Esophagus muscularis mucosa (tissue), 4 donors: Measurements from ENCODE around the gene PIK3R5. TPM values are rescaled to one million over a fixed set of nuclear protein-coding genes. Genes with fewer than 3 reads are reported as not detected.

Source experiments
- DNase-seq: peaks from one replicate; pipeline ENCODE4 v3.0.0-alpha.2; 2017; ENCODE audit errors: extremely low spot score
- H3K27ac ChIP-seq, 4 donors: fragments of 200-600 bp; sonication (generic); replicated peaks in 1 of 4; 1 replicate in 3 of 4; 2 replicates in 1 of 4; pipeline ENCODE4 v1.5.1; 2016 to 2019; ENCODE audit warnings: mild to moderate bottlenecking in 1 of 4
- H3K27me3 ChIP-seq, 4 donors: fragments of 200-600 bp; sonication (generic); one replicate each; pipeline versions ENCODE4 v1.5.1 to v1.6.0; 2016 to 2019
- H3K36me3 ChIP-seq, 4 donors: fragments of 200-600 bp; sonication (generic); one replicate each; pipeline ENCODE4 v1.5.1; 2016 to 2019
- H3K4me1 ChIP-seq, 4 donors: fragments of 200-600 bp; sonication (generic); one replicate each; pipeline ENCODE4 v1.5.1; 2016 to 2019
- H3K4me3 ChIP-seq, 4 donors: fragments of 200-600 bp; sonication (generic); 1 replicate in 2 of 4; 2 replicates in 2 of 4; pipeline ENCODE4 v1.5.1; 2016 to 2019; ENCODE audit warnings: mild to moderate bottlenecking in 4 of 4, moderate library complexity in 1 of 4
- H3K9me3 ChIP-seq, 4 donors: fragments of 200-600 bp; sonication (generic); 1 replicate in 3 of 4; 2 replicates in 1 of 4; pipeline ENCODE4 v1.5.1; 2016 to 2019
- CTCF ChIP-seq, 3 experiments: fragments of 200-600 bp in 2 of 3; fragments of 450-650 bp in 1 of 3; sonication (generic) in 2 of 3; IDR thresholded peaks; one replicate each; pipeline ENCODE4 v1.5.1; 2017 to 2019; ENCODE audit warnings: antibody characterized with exemption in 3 of 3, mild to moderate bottlenecking in 2 of 3, moderate library complexity in 1 of 3
- EP300 ChIP-seq: sonication (generic); formaldehyde crosslinking; IDR thresholded peaks from one replicate; pipeline ENCODE4 v1.6.1; 2017; ENCODE audit warnings: antibody characterized with exemption
- POLR2A ChIP-seq: fragments of 450-650 bp; IDR thresholded peaks from one replicate; pipeline ENCODE4 v1.6.1; 2017; ENCODE audit warnings: antibody characterized with exemption, moderate library complexity, mild to moderate bottlenecking, low read depth
- POLR2AphosphoS5 ChIP-seq, 2 donors: sonication (generic); formaldehyde crosslinking; IDR thresholded peaks; one replicate each; pipeline ENCODE4 v1.6.1; 2017; ENCODE audit warnings: antibody characterized with exemption in 2 of 2
- WGBS: methylation state at CpG from one replicate; pipeline ENCODE4 v1.1.5; 2018; 5-methylcytosine and 5-hydroxymethylcytosine counted together
- intact Hi-C: fragments of 100-400 bp; cut with DNase I; formaldehyde crosslinking; loops from one replicate; pipeline ENCODE4 v1.15.1; 2023
- total RNA-seq, 4 donors: library from RNA; depleted of rRNA; stranded (reverse); fragments of >200 nt; gene quantifications; one replicate each; pipeline versions ENCODE4 v1.1.0 to v1.2.1, GENCODE V29; 2016

The PIK3R5 gene
- total RNA-seq, 4 donors from 2014 or later = 7.0 to 16.2 (median 9.6) TPM

GRCh38 chr17:8913091-8913490 is 52.4 kb downstream of the PIK3R5 start:
- WGBS = 92% methylated on average over 6 of the region's 6 CpGs
- Histone ChIP-seq H3K27ac (no peak overlapping the region), H3K4me1 (no peaks in the 10 kb centered on the region), H3K27me3 (peaks cover 0 to 42% (median 0%) of the 10 kb centered on the region in 4 donors), H3K4me3 (no peak overlapping the region), H3K9me3 (peaks cover 0 to 13% (median 9%) of the 10 kb centered on the region in 4 donors), H3K36me3 (no peaks in the 10 kb centered on the region)
- TF ChIP-seq POLR2AphosphoS5 (IDR thresholded peaks at IDR 0.05) (no peak), CTCF (IDR thresholded peaks at IDR 0.05) (no peak), POLR2A (no peak), EP300 (no peak)
- intact Hi-C loops = no loop called here
- peak; percentile 66 for DNase-seq

- 87% methylated on average over 13 of the region's 18 CpGs for WGBS
- H3K27me3 ChIP-seq = peaks cover 0 to 42% (median 0%) of the 10 kb centered on the region in 4 donors
- TF ChIP-seq CTCF (IDR thresholded peaks at IDR 0.05) (no peak), POLR2AphosphoS5 (IDR thresholded peaks at IDR 0.05) (no peak), EP300 (no peak), POLR2A (no peak)
- H3K4me3 ChIP-seq = no peak overlapping the region
- H3K9me3 ChIP-seq = peaks cover 0 to 5% (median under 1%) of the 10 kb centered on the region in 4 donors
- peak; percentile 87 for DNase-seq
- no peaks in the 10 kb centered on the region for H3K4me1 ChIP-seq
- intact Hi-C loops = no loop called here
- no peaks in the 10 kb centered on the region for H3K36me3 ChIP-seq
- H3K27ac ChIP-seq = no peak overlapping the region
Observed at GRCh38 chr17:8912084-8912981, 53.2 kb downstream of the PIK3R5 start.

GRCh38 chr17:8910969-8911604 is 54.4 kb downstream of the PIK3R5 start:
- H3K4me3 ChIP-seq = no peak overlapping the region
- no peaks in the 10 kb centered on the region for H3K36me3 ChIP-seq
- DNase-seq = peak; percentile 62
- H3K27ac ChIP-seq = no peak overlapping the region
- no peaks in the 10 kb centered on the region for H3K9me3 ChIP-seq
- H3K4me1 ChIP-seq = no peaks in the 10 kb centered on the region
- WGBS = 87% methylated on average over 12 of the region's 18 CpGs
- intact Hi-C loops = no loop called here
- peaks cover 0 to 42% (median 0%) of the 10 kb centered on the region in 4 donors for H3K27me3 ChIP-seq
- TF ChIP-seq POLR2A = no peak
- no peak for TF ChIP-seq POLR2AphosphoS5 (IDR thresholded peaks at IDR 0.05)
- no peak for TF ChIP-seq CTCF (IDR thresholded peaks at IDR 0.05)
- TF ChIP-seq EP300 = no peak

- H3K9me3 ChIP-seq = no peaks in the 10 kb centered on the region
- no peak overlapping the region for H3K4me3 ChIP-seq
- no peaks in the 10 kb centered on the region for H3K4me1 ChIP-seq
- intact Hi-C loops = no loop called here
- no peaks in the 10 kb centered on the region for H3K36me3 ChIP-seq
- peaks cover 0 to 43% (median 0%) of the 10 kb centered on the region in 4 donors for H3K27me3 ChIP-seq
- no peak overlapping the region for H3K27ac ChIP-seq
- TF ChIP-seq EP300 (no peak), CTCF (IDR thresholded peaks at IDR 0.05) (no peak), POLR2A (no peak), POLR2AphosphoS5 (IDR thresholded peaks at IDR 0.05) (no peak)
- peak; percentile 78 for DNase-seq
- WGBS = 71% methylated on average over 8 of the region's 8 CpGs
Observed at GRCh38 chr17:8909586-8910270, 55.8 kb downstream of the PIK3R5 start.
